Esophagus squamous epithelium (tissue), 5 donors: Measurements from ENCODE around the gene MYH14. TPM values are rescaled to one million over a fixed set of nuclear protein-coding genes. Genes with fewer than 3 reads are reported as not detected.

ENCODE experiments used
- DNase-seq: peaks from one replicate; lab custom pipeline; 2025; lab: John Stamatoyannopoulos, UW
- H3K27ac ChIP-seq, 4 donors: fragments of 200-600 bp; sonication (generic); one replicate each; pipeline ENCODE4 v1.5.1; 2016 to 2019; ENCODE audit warnings: mild to moderate bottlenecking in 1 of 4
- H3K27me3 ChIP-seq, 4 donors: fragments of 200-600 bp; sonication (generic); 1 replicate in 3 of 4; 2 replicates in 1 of 4; pipeline versions ENCODE4 v1.5.1 to v1.6.0; 2017 to 2021; ENCODE audit warnings: antibody characterized with exemption in 1 of 4
- H3K36me3 ChIP-seq, 3 donors: fragments of 200-600 bp; sonication (generic); one replicate each; pipeline ENCODE4 v1.5.1; 2016 to 2019
- H3K4me1 ChIP-seq, 3 donors: fragments of 200-600 bp; sonication (generic); one replicate each; pipeline ENCODE4 v1.5.1; 2017 to 2019
- H3K4me3 ChIP-seq, 4 donors: fragments of 200-600 bp; sonication (generic); 1 replicate in 3 of 4; 2 replicates in 1 of 4; pipeline ENCODE4 v1.5.1; 2016 to 2019; ENCODE audit warnings: mild to moderate bottlenecking in 2 of 4, moderate library complexity in 1 of 4
- H3K9me3 ChIP-seq, 3 donors: fragments of 200-600 bp; sonication (generic); one replicate each; pipeline ENCODE4 v1.5.1; 2016 to 2019
- POLR2A ChIP-seq, 4 donors: fragments of 450-650 bp; IDR thresholded peaks; one replicate each; pipeline ENCODE4 v1.6.1; 2017; ENCODE audit warnings: antibody characterized with exemption in 4 of 4, mild to moderate bottlenecking in 4 of 4, moderate library complexity in 3 of 4
- WGBS, 2 donors: methylation state at CpG; one replicate each; pipeline ENCODE4 v1.1.5; 2018; 5-methylcytosine and 5-hydroxymethylcytosine counted together
- intact Hi-C: fragments of 100-400 bp; cut with DNase I; formaldehyde crosslinking; loops from one replicate; pipeline ENCODE4 v1.15.0; 2022
- total RNA-seq, 4 donors: library from RNA; depleted of rRNA; stranded (reverse); fragments of >200 nt; gene quantifications; one replicate each; pipeline ENCODE4 v1.1.0, GENCODE V29; 2016
- TF ChIP-seq, protein P1 (sequence below), 6 experiments: fragments of 450-650 bp in 4 of 6; fragments of 200-600 bp in 2 of 6; sonication (generic) in 2 of 6; IDR thresholded peaks; one replicate each; pipeline ENCODE4 v1.5.1; 2016 to 2019; ENCODE audit warnings: antibody characterized with exemption in 6 of 6, mild to moderate bottlenecking in 4 of 6, moderate library complexity in 4 of 6
- donor health status: DM: yes; HTN: yes; CAD: no.

MYH14 gene
- total RNA-seq, 4 donors from 2014 or later = 31.1 to 141 (median 39.0) TPM

DNA sequence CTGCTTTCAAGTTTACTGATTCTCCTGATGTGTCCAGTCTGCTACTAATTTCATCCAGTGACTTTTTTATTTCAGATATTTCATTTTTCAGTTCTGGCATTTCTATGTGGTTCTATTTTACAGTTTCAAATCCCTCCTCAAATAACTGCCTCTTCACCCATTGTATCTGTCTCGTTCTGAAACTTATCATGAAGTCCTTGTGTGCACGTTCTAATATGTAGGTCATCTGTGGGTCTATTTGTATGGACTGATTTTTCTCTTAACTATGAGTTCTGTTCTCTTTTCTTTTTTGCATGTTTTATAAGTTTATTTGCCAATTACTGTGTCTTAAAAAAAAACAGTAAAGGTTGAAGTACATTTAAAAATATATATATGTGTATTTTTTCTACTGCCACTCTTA is 82.4 kb downstream of the MYH14 start:
- Histone ChIP-seq H3K4me3 (no peak overlapping the region), H3K27me3 (peaks cover 0 to 7% (median 0%) of the 10 kb centered on the region in 4 donors), H3K9me3 (peaks cover 0 to 37% (median 7%) of the 10 kb centered on the region in 3 donors), H3K36me3 (peaks cover 0 to 73% (median 0%) of the 10 kb centered on the region in 3 donors), H3K27ac (no peak overlapping the region), H3K4me1 (no peaks in the 10 kb centered on the region)
- 70 to 76% methylated on average over 2 of the region's 2 CpGs for WGBS, 2 donors
- TF ChIP-seq, protein P1, sequence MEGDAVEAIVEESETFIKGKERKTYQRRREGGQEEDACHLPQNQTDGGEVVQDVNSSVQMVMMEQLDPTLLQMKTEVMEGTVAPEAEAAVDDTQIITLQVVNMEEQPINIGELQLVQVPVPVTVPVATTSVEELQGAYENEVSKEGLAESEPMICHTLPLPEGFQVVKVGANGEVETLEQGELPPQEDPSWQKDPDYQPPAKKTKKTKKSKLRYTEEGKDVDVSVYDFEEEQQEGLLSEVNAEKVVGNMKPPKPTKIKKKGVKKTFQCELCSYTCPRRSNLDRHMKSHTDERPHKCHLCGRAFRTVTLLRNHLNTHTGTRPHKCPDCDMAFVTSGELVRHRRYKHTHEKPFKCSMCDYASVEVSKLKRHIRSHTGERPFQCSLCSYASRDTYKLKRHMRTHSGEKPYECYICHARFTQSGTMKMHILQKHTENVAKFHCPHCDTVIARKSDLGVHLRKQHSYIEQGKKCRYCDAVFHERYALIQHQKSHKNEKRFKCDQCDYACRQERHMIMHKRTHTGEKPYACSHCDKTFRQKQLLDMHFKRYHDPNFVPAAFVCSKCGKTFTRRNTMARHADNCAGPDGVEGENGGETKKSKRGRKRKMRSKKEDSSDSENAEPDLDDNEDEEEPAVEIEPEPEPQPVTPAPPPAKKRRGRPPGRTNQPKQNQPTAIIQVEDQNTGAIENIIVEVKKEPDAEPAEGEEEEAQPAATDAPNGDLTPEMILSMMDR (IDR thresholded peaks at IDR 0.05) = no peak
- no peak for TF ChIP-seq POLR2A (IDR thresholded peaks at IDR 0.05)
- intact Hi-C loops = no loop called here
- DNase-seq = no peak

DNA sequence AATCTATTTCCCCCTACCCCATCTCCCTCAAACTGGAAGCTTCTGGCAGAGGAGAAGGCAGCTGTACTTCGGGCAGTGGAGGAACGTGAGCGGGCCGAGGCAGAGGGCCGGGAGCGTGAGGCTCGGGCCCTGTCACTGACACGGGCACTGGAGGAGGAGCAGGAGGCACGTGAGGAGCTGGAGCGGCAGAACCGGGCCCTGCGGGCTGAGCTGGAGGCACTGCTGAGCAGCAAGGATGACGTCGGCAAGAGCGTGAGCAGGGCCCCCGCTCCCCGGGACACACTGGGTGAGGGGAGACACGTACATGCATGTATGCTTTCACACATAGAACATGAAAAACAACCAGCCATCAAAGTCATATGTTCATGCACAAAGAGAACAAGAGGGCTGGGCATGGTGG is 83.0 kb downstream of the MYH14 start:
- H3K27me3 ChIP-seq = peaks cover 0 to 9% (median 0%) of the 10 kb centered on the region in 4 donors
- H3K36me3 ChIP-seq = peaks cover 0 to 73% (median 0%) of the 10 kb centered on the region in 3 donors
- TF ChIP-seq POLR2A (IDR thresholded peaks at IDR 0.05) = no peak
- TF ChIP-seq, protein P1 (IDR thresholded peaks at IDR 0.05) = no peak
- H3K4me3 ChIP-seq = no peak overlapping the region
- no peaks in the 10 kb centered on the region for H3K4me1 ChIP-seq
- no peak overlapping the region for H3K27ac ChIP-seq
- H3K9me3 ChIP-seq = peaks cover 0 to 37% (median 7%) of the 10 kb centered on the region in 3 donors
- intact Hi-C loops = no loop called here
- no peak for DNase-seq
- 90% methylated on average over 7 of the region's 18 CpGs; no CpG with 5 or more reads in 1 of the 2 donors for WGBS, 2 donors

DNA sequence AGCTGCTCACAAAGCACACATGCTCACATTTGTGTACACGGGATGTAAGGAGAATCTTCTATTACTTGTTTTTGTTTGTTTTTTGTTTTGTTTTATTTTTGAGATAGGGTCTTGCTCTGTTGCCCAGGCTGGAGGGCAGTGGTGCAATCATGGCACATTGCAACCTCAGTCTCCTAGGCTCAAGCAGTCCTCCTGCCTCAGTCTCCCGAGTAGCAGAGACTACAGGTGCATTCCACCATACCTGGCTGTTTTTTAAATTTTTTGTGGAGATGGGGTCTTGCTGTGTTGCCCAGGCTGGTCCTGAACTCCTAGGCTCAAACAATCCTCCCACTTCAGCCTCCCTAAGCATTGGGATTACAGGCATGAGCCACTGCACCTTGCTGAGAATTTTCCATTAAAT is 83.9 kb downstream of the MYH14 start:
- DNase-seq = no peak
- H3K27me3 ChIP-seq = peaks cover 0 to 17% (median 0%) of the 10 kb centered on the region in 4 donors
- H3K4me3 ChIP-seq = no peak overlapping the region
- intact Hi-C loops = no loop called here
- WGBS, 2 donors = 73 to 85% methylated on average over 2 of the region's 2 CpGs
- no peak for TF ChIP-seq POLR2A (IDR thresholded peaks at IDR 0.05)
- TF ChIP-seq, protein P1 (IDR thresholded peaks at IDR 0.05) = no peak
- H3K9me3 ChIP-seq = peaks cover 0 to 37% (median 7%) of the 10 kb centered on the region in 3 donors
- peaks cover 0 to 73% (median 0%) of the 10 kb centered on the region in 3 donors for H3K36me3 ChIP-seq
- no peak overlapping the region for H3K27ac ChIP-seq
- no peaks in the 10 kb centered on the region for H3K4me1 ChIP-seq

DNA sequence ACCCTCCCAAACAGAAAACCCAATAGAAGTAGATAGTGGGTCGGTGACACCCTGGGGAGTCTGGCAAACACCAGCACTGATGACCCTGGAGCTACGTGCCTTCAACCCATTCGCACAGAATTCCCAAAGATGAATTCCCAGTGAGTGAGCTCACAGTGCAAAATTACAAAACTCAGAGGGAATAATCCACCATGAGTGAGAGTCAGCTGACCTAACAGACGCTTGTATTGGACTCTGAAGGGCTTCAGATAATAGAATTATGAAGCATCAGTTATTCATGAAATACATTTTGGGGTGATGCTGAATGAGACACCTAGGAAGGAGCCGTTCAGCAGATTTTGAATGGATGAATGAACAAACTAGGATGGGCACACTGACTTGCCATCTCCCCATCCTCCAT is 85.5 kb downstream of the MYH14 start:
- Histone ChIP-seq H3K4me1 (no peaks in the 10 kb centered on the region), H3K9me3 (peaks cover 0 to 37% (median 7%) of the 10 kb centered on the region in 3 donors), H3K27ac (no peak overlapping the region), H3K4me3 (no peak overlapping the region), H3K36me3 (peaks cover 0 to 85% (median 0%) of the 10 kb centered on the region in 3 donors), H3K27me3 (peaks cover 0 to 31% (median 0%) of the 10 kb centered on the region in 4 donors)
- TF ChIP-seq POLR2A (IDR thresholded peaks at IDR 0.05) = no peak
- TF ChIP-seq, protein P1 (IDR thresholded peaks at IDR 0.05) = no peak
- no peak for DNase-seq
- intact Hi-C loops = no loop called here
- 64 to 67% methylated on average over 2 to 5 of the region's 5 CpGs for WGBS, 2 donors

DNA sequence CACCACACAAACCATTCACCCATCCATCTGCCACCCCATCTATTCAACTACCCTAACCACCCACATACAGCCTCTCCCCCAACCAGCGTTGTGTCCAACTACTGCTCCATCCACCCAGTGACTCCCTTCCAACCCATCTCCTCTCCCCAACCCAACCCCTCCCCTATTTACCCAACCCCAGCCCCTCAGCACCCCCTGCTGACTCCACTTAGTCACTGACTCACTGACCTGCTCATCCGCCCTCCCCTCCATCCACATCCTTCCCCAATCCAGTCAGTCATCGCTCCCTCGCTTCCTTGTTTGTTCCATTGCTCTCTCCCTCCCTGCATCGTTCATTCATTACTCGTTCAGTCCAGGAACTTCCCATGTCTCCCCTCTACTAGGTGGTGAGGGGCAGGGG is 86.6 kb downstream of the MYH14 start:
- DNase-seq = no peak
- TF ChIP-seq POLR2A (IDR thresholded peaks at IDR 0.05) = no peak
- TF ChIP-seq, protein P1 (IDR thresholded peaks at IDR 0.05) = no peak
- intact Hi-C loops = no loop called here
- no peak overlapping the region for H3K4me3 ChIP-seq
- peaks cover 0 to 91% (median 0%) of the 10 kb centered on the region in 3 donors for H3K36me3 ChIP-seq
- H3K27ac ChIP-seq = no peak overlapping the region
- no peaks in the 10 kb centered on the region for H3K4me1 ChIP-seq
- H3K27me3 ChIP-seq = peaks cover 0 to 31% (median 0%) of the 10 kb centered on the region in 4 donors
- WGBS, 2 donors = 33 to 81% methylated on average over 6 of the region's 6 CpGs
- H3K9me3 ChIP-seq = peaks cover 0 to 35% (median 7%) of the 10 kb centered on the region in 3 donors
